ENCODE results near the gene TMEM63A.

TMEM63A gene

GRCh38 chr1:225816643-225817538, 65.3 kb downstream of the TMEM63A start:
- no peak for TF ChIP-seq CTCF (IDR thresholded peaks at IDR 0.05)

- TF ChIP-seq CTCF (IDR thresholded peaks at IDR 0.05): no peak
Measured at GRCh38 chr1:225815526-225816178, 66.5 kb downstream of the TMEM63A start.

GRCh38 chr1:225814381-225814780, 67.8 kb downstream of the TMEM63A start:
- no peak for TF ChIP-seq CTCF (IDR thresholded peaks at IDR 0.05)

GRCh38 chr1:225813214-225813964, 68.8 kb downstream of the TMEM63A start:
- no peak for TF ChIP-seq CTCF (IDR thresholded peaks at IDR 0.05)

- TF ChIP-seq CTCF (IDR thresholded peaks at IDR 0.05): no peak
Measured at GRCh38 chr1:225812488-225813213, 69.5 kb downstream of the TMEM63A start.

- peak; percentile 60; the same call in 1 of the 2 replicates for TF ChIP-seq CTCF (IDR thresholded peaks at IDR 0.05)
Measured at GRCh38 chr1:225811622-225812487, 70.3 kb downstream of the TMEM63A start.

All from LNCAP (cell line).